SK-N-SH (cell line): ENCODE data around the gene APOLD1. TPM values are rescaled to one million over a fixed set of nuclear protein-coding genes. Genes with fewer than 3 reads are reported as not detected.

Experiments used
- CTCF ChIA-PET: fragments of 300-600, 350-600 bp; formaldehyde crosslinking; extraction: SDS; loops from one replicate; lab custom pipeline; 2021; lab: Yijun Ruan, JAX
- POLR2A ChIA-PET: fragments of 350-600 bp; sonication (Branson Sonifier 250); formaldehyde crosslinking; extraction: SDS; loops from one replicate; lab custom pipeline; 2020; ENCODE audit warnings: antibody characterized with exemption, inconsistent platforms; lab: Yijun Ruan, JAX
- DNase-seq: peaks from one replicate; pipeline ENCODE4 v3.0.0; 2012
- H2AFZ ChIP-seq: fragments of 200-600 bp; sonication (generic); 2 replicates; pipeline ENCODE4 v1.8.1; 2016; ENCODE audit warnings: antibody characterized with exemption, mild to moderate bottlenecking, low read depth
- H3F3A ChIP-seq: fragments of 200-600 bp; sonication (generic); replicated peaks from 2 replicates; pipeline ENCODE3; 2016; ENCODE audit warnings: antibody characterized with exemption, mild to moderate bottlenecking; ENCODE audit not compliant: insufficient read depth
- H3K27ac ChIP-seq, 2 experiments: fragments of 200-500 bp in 1 of 2; fragments of 200-600 bp in 1 of 2; sonication (Bioruptor generic) in 1 of 2; sonication (generic), shearing (Covaris generic) in 1 of 2; 2 replicates each; pipeline versions ENCODE4 v1.5.1 to v1.6.1; 2014 to 2016; ENCODE audit warnings: low read depth in 2 of 2, inconsistent platforms in 1 of 2, low read length in 1 of 2, mild to moderate bottlenecking in 1 of 2, mixed read lengths in 1 of 2
- H3K27me3 ChIP-seq: fragments of 200-600 bp; sonication (generic), shearing (Covaris generic); 2 replicates; pipeline ENCODE4 v1.6.1; 2016; ENCODE audit warnings: mixed run types; ENCODE audit not compliant: insufficient read depth
- H3K36me3 ChIP-seq, 2 experiments: fragments of 200-500 bp in 1 of 2; fragments of 200-600 bp in 1 of 2; sonication (Bioruptor generic) in 1 of 2; sonication (generic) in 1 of 2; replicated peaks in 1 of 2; 2 replicates each; pipeline versions ENCODE3 to v1.5.1; 2014 to 2016; ENCODE audit warnings: low read length in 1 of 2, mild to moderate bottlenecking in 1 of 2; ENCODE audit not compliant: insufficient read depth in 2 of 2, control insufficient read depth in 1 of 2
- H3K4me1 ChIP-seq, 2 experiments: fragments of 200-500 bp in 1 of 2; fragments of 200-600 bp in 1 of 2; sonication (Bioruptor generic) in 1 of 2; sonication (generic), shearing (Covaris generic) in 1 of 2; 2 replicates each; pipeline versions ENCODE4 v1.5.1 to v1.6.1; 2014 to 2016; ENCODE audit warnings: low read depth in 1 of 2, low read length in 1 of 2, mixed run types in 1 of 2; ENCODE audit not compliant: insufficient read depth in 2 of 2, control insufficient read depth in 1 of 2
- H3K4me2 ChIP-seq: fragments of 200-600 bp; sonication (generic), shearing (Covaris generic); 2 replicates; pipeline ENCODE4 v1.6.1; 2017; ENCODE audit warnings: mixed run types
- H3K4me3 ChIP-seq, 2 experiments: fragments of 200-500 bp in 1 of 2; fragments of 200-600 bp in 1 of 2; sonication (Bioruptor generic) in 1 of 2; sonication (generic), shearing (Covaris generic) in 1 of 2; 2 replicates each; pipeline versions ENCODE4 v1.5.1 to v1.8.1; 2014 to 2016; ENCODE audit warnings: low read depth in 2 of 2, inconsistent platforms in 1 of 2, low read length in 1 of 2, mild to moderate bottlenecking in 1 of 2, mixed read lengths in 1 of 2, moderate library complexity in 1 of 2
- H3K79me2 ChIP-seq: fragments of 200-600 bp; sonication (generic); 2 replicates; pipeline ENCODE4 v1.8.1; 2017; ENCODE audit warnings: mild to moderate bottlenecking; ENCODE audit not compliant: insufficient read depth
- H3K9ac ChIP-seq: fragments of 200-600 bp; sonication (generic); 2 replicates; pipeline ENCODE4 v1.6.1; 2017; ENCODE audit warnings: mixed run types
- H3K9me2 ChIP-seq: fragments of 200-600 bp; sonication (generic); 2 replicates; pipeline ENCODE4 v1.6.1; 2017; ENCODE audit warnings: mixed run types
- H3K9me3 ChIP-seq: fragments of 200-600 bp; sonication (generic); 2 replicates; pipeline ENCODE4 v1.6.1; 2017; ENCODE audit warnings: mixed run types, mild to moderate bottlenecking, moderate library complexity
- H4K20me1 ChIP-seq: fragments of 200-600 bp; sonication (generic); 2 replicates; pipeline ENCODE4 v1.6.1; 2017; ENCODE audit warnings: mild to moderate bottlenecking, mixed run types; ENCODE audit not compliant: insufficient read depth
- EP300 ChIP-seq, 2 experiments: IDR thresholded peaks; 2 replicates each; pipeline versions ENCODE4 v1.4.0 to v1.6.1; 2012; ENCODE audit warnings: borderline replicate concordance in 1 of 2, low read depth in 1 of 2, low read length in 1 of 2
- GATA2 ChIP-seq: sonication (generic); formaldehyde crosslinking; IDR thresholded peaks from 2 replicates; pipeline ENCODE4 v1.5.0; 2020; ENCODE audit warnings: mild to moderate bottlenecking, missing genetic modification reagents
- JUND ChIP-seq: IDR thresholded peaks from 2 replicates; pipeline ENCODE4 v1.4.0; 2012
- MEF2A ChIP-seq: IDR thresholded peaks from 2 replicates; pipeline ENCODE4 v1.4.0; 2012; ENCODE audit warnings: low read depth, borderline replicate concordance
- MXI1 ChIP-seq: IDR thresholded peaks from 2 replicates; pipeline ENCODE4 v1.6.1; 2012; ENCODE audit warnings: mild to moderate bottlenecking, low read depth, low read length, improper control_type of control experiment
- NFIC ChIP-seq: IDR thresholded peaks from 2 replicates; pipeline ENCODE4 v1.4.0; 2012; ENCODE audit warnings: borderline replicate concordance
- NRF1 ChIP-seq: IDR thresholded peaks from 2 replicates; pipeline ENCODE4 v1.6.1; 2012; ENCODE audit warnings: low read depth, mild to moderate bottlenecking, low read length
- POLR2AphosphoS5 ChIP-seq: IDR thresholded peaks from 2 replicates; pipeline ENCODE4 v1.6.1; 2012; ENCODE audit warnings: low read depth, low read length
- RXRA ChIP-seq: IDR thresholded peaks from 2 replicates; pipeline ENCODE4 v1.4.0; 2012; ENCODE audit warnings: low read depth, mild to moderate bottlenecking, borderline replicate concordance
- TAF1 ChIP-seq: IDR thresholded peaks from 2 replicates; pipeline ENCODE4 v1.6.1; 2012; ENCODE audit warnings: low read depth, mild to moderate bottlenecking, low read length, moderate library complexity, borderline replicate concordance
- WGBS: methylation state at CpG from one replicate; pipeline ENCODE4 v1.1.6; 2017; ENCODE audit warnings: low lambda C conversion rate; 5-methylcytosine and 5-hydroxymethylcytosine counted together
- polyA plus RNA-seq, 3 experiments: library from polyadenylated mRNA; depleted of rRNA; stranded (reverse); fragments of >200 nt; gene quantifications; 2 replicates each; pipeline ENCODE4 v1.2.3, GENCODE V29; 2012
- TF ChIP-seq, protein P1 (sequence below): IDR thresholded peaks from 2 replicates; pipeline ENCODE4 v1.6.1; 2012; ENCODE audit warnings: mild to moderate bottlenecking, low read depth, low read length, moderate library complexity
- TF ChIP-seq, protein P2 (sequence below): IDR thresholded peaks from 2 replicates; pipeline ENCODE4 v1.4.0; 2012; ENCODE audit warnings: low read depth
- TF ChIP-seq, protein P3 (sequence below): IDR thresholded peaks from 2 replicates; pipeline ENCODE4 v1.4.0; 2012; ENCODE audit warnings: low read depth, borderline replicate concordance

The APOLD1 gene
- polyA plus RNA-seq, 1 of the 3 experiments (the other 2 are of a cell fraction): 1.7 TPM

DNA sequence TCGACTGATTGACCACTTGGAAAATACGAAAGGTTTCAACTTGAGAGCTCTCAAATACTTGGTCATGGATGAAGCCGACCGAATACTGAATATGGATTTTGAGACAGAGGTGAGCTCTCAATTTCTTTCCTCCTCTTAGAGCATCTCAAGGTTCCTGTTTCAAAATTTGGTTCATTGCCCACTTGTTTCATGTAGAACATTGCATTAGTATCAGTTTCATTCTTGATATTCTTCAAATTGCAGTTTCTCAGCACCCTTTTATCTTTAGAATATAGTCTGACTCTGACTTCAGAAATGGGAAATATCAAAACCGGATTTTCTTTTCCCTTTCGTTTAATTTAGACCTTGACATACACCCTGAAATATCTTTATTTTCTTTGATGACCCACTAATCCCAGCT lies 36.5 kb downstream of the APOLD1 start:
- no peak for TF ChIP-seq JUND
- no peak for TF ChIP-seq EP300 (IDR thresholded peaks at IDR 0.05; ENCODE audit: borderline replicate concordance in 1 of 2, low read depth in 1 of 2, low read length in 1 of 2)
- TF ChIP-seq, protein P1, sequence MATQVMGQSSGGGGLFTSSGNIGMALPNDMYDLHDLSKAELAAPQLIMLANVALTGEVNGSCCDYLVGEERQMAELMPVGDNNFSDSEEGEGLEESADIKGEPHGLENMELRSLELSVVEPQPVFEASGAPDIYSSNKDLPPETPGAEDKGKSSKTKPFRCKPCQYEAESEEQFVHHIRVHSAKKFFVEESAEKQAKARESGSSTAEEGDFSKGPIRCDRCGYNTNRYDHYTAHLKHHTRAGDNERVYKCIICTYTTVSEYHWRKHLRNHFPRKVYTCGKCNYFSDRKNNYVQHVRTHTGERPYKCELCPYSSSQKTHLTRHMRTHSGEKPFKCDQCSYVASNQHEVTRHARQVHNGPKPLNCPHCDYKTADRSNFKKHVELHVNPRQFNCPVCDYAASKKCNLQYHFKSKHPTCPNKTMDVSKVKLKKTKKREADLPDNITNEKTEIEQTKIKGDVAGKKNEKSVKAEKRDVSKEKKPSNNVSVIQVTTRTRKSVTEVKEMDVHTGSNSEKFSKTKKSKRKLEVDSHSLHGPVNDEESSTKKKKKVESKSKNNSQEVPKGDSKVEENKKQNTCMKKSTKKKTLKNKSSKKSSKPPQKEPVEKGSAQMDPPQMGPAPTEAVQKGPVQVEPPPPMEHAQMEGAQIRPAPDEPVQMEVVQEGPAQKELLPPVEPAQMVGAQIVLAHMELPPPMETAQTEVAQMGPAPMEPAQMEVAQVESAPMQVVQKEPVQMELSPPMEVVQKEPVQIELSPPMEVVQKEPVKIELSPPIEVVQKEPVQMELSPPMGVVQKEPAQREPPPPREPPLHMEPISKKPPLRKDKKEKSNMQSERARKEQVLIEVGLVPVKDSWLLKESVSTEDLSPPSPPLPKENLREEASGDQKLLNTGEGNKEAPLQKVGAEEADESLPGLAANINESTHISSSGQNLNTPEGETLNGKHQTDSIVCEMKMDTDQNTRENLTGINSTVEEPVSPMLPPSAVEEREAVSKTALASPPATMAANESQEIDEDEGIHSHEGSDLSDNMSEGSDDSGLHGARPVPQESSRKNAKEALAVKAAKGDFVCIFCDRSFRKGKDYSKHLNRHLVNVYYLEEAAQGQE: no peak
- POLR2A ChIA-PET: no interaction called here
- CTCF ChIA-PET: interaction anchor here (0.6 to 1.8 kb wide), 6 partner anchors 10 to 1723 kb away, joined by 3 to 10 read pairs (median 4); no protein-coding TSS in a partner anchor
- Histone ChIP-seq H3K27me3 (no peaks in the 10 kb centered on the region), H4K20me1 (no peaks in the 10 kb centered on the region), H3K4me2 (no peak overlapping the region), H3K9me3 (no peaks in the 10 kb centered on the region), H2AFZ (no peak overlapping the region), H3K4me3 (no peak overlapping the region), H3K4me1 (peaks cover 3 to 29% of the 10 kb centered on the region in 2 experiments), H3K36me3 (peaks cover 69 to 76% of the 10 kb centered on the region in 2 experiments), H3K9ac (no peak overlapping the region), H3K9me2 (no peaks in the 10 kb centered on the region), H3K79me2 (peaks cover 40% of the 10 kb centered on the region), H3F3A (peaks cover 41% of the 10 kb centered on the region), H3K27ac (no peak overlapping the region)
- 91% methylated on average over 6 of the region's 6 CpGs for WGBS
- no peak for DNase-seq

DNA sequence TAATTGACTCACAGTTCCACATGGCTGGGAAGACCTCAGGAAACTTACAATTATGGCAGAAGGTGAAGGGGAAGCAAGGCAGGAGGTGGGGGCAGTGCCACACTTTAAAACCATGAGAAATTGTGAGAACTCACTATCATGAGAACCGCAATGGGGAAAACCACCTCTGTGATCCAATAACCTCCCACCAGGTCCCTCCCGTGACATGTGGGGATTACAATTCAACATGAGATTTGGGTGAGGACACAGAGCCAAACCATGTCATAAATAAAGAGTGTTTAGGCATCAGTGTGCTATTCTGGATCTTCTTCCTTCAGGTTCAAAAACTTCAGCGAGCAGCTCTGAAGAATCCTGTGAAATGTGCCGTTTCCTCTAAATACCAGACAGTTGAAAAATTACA lies 37.4 kb downstream of the APOLD1 start:
- Histone ChIP-seq H3K79me2 (peaks cover 31% of the 10 kb centered on the region; the same call in 1 of the 2 replicates), H3F3A (peaks cover 34% of the 10 kb centered on the region), H4K20me1 (no peaks in the 10 kb centered on the region), H3K9ac (no peak overlapping the region), H3K9me2 (no peaks in the 10 kb centered on the region), H3K27me3 (no peaks in the 10 kb centered on the region), H3K36me3 (peaks cover 66 to 76% of the 10 kb centered on the region in 2 experiments), H3K4me1 (peaks cover 3 to 29% of the 10 kb centered on the region in 2 experiments), H3K27ac (peak overlapping the region; percentile 10 to 11; a peak in 3 of 4 replicates)
- 98% methylated on average over 4 of the region's 4 CpGs for WGBS
- CTCF ChIA-PET: interaction anchor here (1.0 to 3.6 kb wide), 3 partner anchors 9 to 14 kb away, joined by 4 to 10 read pairs (median 9); no protein-coding TSS in a partner anchor
- TF ChIP-seq, protein P2, sequence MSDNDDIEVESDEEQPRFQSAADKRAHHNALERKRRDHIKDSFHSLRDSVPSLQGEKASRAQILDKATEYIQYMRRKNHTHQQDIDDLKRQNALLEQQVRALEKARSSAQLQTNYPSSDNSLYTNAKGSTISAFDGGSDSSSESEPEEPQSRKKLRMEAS: no peak
- TF ChIP-seq POLR2AphosphoS5 (no peak), RXRA (no peak), TAF1 (no peak), NRF1 (no peak), MXI1 (no peak), MEF2A (no peak), NFIC (no peak), GATA2 (CRISPR knock-in tag) (no peak)
- TF ChIP-seq, protein P3, sequence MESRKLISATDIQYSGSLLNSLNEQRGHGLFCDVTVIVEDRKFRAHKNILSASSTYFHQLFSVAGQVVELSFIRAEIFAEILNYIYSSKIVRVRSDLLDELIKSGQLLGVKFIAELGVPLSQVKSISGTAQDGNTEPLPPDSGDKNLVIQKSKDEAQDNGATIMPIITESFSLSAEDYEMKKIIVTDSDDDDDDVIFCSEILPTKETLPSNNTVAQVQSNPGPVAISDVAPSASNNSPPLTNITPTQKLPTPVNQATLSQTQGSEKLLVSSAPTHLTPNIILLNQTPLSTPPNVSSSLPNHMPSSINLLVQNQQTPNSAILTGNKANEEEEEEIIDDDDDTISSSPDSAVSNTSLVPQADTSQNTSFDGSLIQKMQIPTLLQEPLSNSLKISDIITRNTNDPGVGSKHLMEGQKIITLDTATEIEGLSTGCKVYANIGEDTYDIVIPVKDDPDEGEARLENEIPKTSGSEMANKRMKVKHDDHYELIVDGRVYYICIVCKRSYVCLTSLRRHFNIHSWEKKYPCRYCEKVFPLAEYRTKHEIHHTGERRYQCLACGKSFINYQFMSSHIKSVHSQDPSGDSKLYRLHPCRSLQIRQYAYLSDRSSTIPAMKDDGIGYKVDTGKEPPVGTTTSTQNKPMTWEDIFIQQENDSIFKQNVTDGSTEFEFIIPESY: no peak
- TF ChIP-seq, protein P1: no peak
- TF ChIP-seq, all 33 proteins: peak for 0
- H3K4me3 ChIP-seq: no peak overlapping the region
- no peak overlapping the region for H3K4me2 ChIP-seq
- H2AFZ ChIP-seq: no peak overlapping the region
- H3K9me3 ChIP-seq: no peaks in the 10 kb centered on the region
- DNase-seq: no peak
- POLR2A ChIA-PET: no interaction called here
